Trophoblast cell (in vitro differentiated cells and primary cell): Measurements from ENCODE around the gene DROSHA.

ENCODE experiments used
- DNase-seq, 2 donors: peaks; one replicate each; pipeline ENCODE4 v3.0.0-alpha.2; 2016
- H2AFZ ChIP-seq: 2 replicates; pipeline ENCODE4 v1.6.1; 2013; ENCODE audit warnings: low read length, moderate library complexity, mild to moderate bottlenecking; ENCODE audit not compliant: insufficient read depth, poor library complexity
- H2AK5ac ChIP-seq: 2 replicates; pipeline ENCODE4 v1.6.1; 2013; ENCODE audit warnings: mild to moderate bottlenecking, low read length
- H2BK120ac ChIP-seq: 2 replicates; pipeline ENCODE4 v1.6.1; 2013; ENCODE audit warnings: low read length, mild to moderate bottlenecking, moderate library complexity; ENCODE audit not compliant: insufficient read depth, poor library complexity
- H2BK12ac ChIP-seq: 2 replicates; pipeline ENCODE4 v1.6.1; 2013; ENCODE audit warnings: mild to moderate bottlenecking, low read length, moderate library complexity
- H2BK5ac ChIP-seq: 2 replicates; pipeline ENCODE4 v1.6.1; 2013; ENCODE audit warnings: low read length, low read depth, moderate library complexity, mild to moderate bottlenecking; ENCODE audit not compliant: poor library complexity
- H3K14ac ChIP-seq: 2 replicates; pipeline ENCODE4 v1.6.1; 2013; ENCODE audit warnings: mild to moderate bottlenecking, low read length
- H3K18ac ChIP-seq: 2 replicates; pipeline ENCODE4 v1.6.1; 2013; ENCODE audit warnings: mild to moderate bottlenecking, low read length
- H3K23ac ChIP-seq: 2 replicates; pipeline ENCODE4 v1.6.1; 2013; ENCODE audit warnings: low read length
- H3K27ac ChIP-seq: 2 replicates; pipeline ENCODE4 v1.5.1; 2013; ENCODE audit warnings: low read depth, mild to moderate bottlenecking, inconsistent platforms, low read length, moderate library complexity
- H3K27me3 ChIP-seq: 2 replicates; pipeline ENCODE4 v1.6.1; 2013; ENCODE audit warnings: inconsistent platforms, mild to moderate bottlenecking, low read length, moderate library complexity; ENCODE audit not compliant: insufficient read depth
- H3K36me3 ChIP-seq, 2 experiments: 1 replicate in 1 of 2; 2 replicates in 1 of 2; pipeline ENCODE4 v1.6.1; 2013; ENCODE audit warnings: low read length in 2 of 2, mild to moderate bottlenecking in 2 of 2, moderate library complexity in 1 of 2; ENCODE audit not compliant: insufficient read depth in 2 of 2, control insufficient read depth in 1 of 2
- H3K4ac ChIP-seq: 2 replicates; pipeline ENCODE4 v1.6.1; 2013; ENCODE audit warnings: low read depth, mild to moderate bottlenecking, low read length, moderate library complexity
- H3K4me1 ChIP-seq, 2 experiments: 1 replicate in 1 of 2; 2 replicates in 1 of 2; pipeline ENCODE4 v1.6.1; 2013; ENCODE audit warnings: low read length in 2 of 2, mild to moderate bottlenecking in 2 of 2, moderate library complexity in 1 of 2; ENCODE audit not compliant: insufficient read depth in 2 of 2, control insufficient read depth in 1 of 2
- H3K4me2 ChIP-seq: 2 replicates; pipeline ENCODE4 v1.6.1; 2013; ENCODE audit warnings: inconsistent platforms, mild to moderate bottlenecking, low read length, moderate library complexity
- H3K4me3 ChIP-seq: 2 replicates; pipeline ENCODE4 v1.5.1; 2013; ENCODE audit warnings: mild to moderate bottlenecking, low read depth, low read length, inconsistent platforms
- H3K79me1 ChIP-seq: one replicate; pipeline ENCODE4 v1.6.1; 2013; ENCODE audit warnings: low read length
- H3K79me2 ChIP-seq: 2 replicates; pipeline ENCODE4 v1.6.1; 2013; ENCODE audit warnings: low read length, mild to moderate bottlenecking; ENCODE audit not compliant: control insufficient read depth, insufficient read depth, poor library complexity
- H3K9ac ChIP-seq: 2 replicates; pipeline ENCODE4 v1.6.1; 2013; ENCODE audit warnings: mild to moderate bottlenecking, low read length
- H3K9me3 ChIP-seq: 2 replicates; pipeline ENCODE4 v1.6.1; 2013; ENCODE audit warnings: low read depth, mild to moderate bottlenecking, control low read depth, inconsistent platforms, low read length; ENCODE audit not compliant: insufficient read depth
- H4K12ac ChIP-seq: 2 replicates; pipeline ENCODE4 v1.6.1; 2013; ENCODE audit warnings: low read depth, mild to moderate bottlenecking, low read length, moderate library complexity
- H4K8ac ChIP-seq: 2 replicates; pipeline ENCODE4 v1.6.1; 2013; ENCODE audit warnings: low read depth, mild to moderate bottlenecking, low read length, moderate library complexity
- H4K91ac ChIP-seq: one replicate; pipeline ENCODE4 v1.6.1; 2013; ENCODE audit warnings: low read depth, mild to moderate bottlenecking, low read length, moderate library complexity
- WGBS: extraction: QIAGEN DNeasy Blood & Tissue Kit; methylation state at CpG from one replicate; pipeline ENCODE4 v1.1.7; 2013; ENCODE audit warnings: missing lambda C conversion rate; ENCODE audit not compliant: insufficient read length, insufficient coverage; ENCODE audit errors: extremely low coverage; 5-methylcytosine and 5-hydroxymethylcytosine counted together

DROSHA gene

DNA sequence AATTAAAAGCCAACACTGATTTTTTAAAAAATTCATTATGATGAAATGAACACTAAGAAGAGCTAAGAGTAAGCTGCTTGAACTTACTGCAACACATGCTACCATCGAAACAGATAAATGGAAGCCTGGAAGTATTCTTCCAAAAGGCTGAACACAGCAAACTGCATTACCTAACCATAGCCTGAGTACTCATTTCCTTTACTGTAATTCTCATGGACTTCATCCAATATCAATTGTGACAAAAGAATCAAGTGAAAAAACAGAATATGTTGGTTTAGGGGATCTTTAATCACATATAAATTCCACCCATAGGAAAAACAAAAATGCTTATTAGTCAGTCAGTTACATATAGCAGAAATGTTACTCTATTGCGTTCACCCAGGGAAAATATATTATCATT is 68.5 kb downstream of the DROSHA start:
- H4K91ac ChIP-seq = no peak overlapping the region
- H3K4me3 ChIP-seq = no peak overlapping the region
- H3K9me3 ChIP-seq = no peaks in the 10 kb centered on the region
- no peak overlapping the region for H2BK120ac ChIP-seq
- H2BK12ac ChIP-seq = no peak overlapping the region
- H3K4ac ChIP-seq = no peak overlapping the region
- no peak overlapping the region for H3K18ac ChIP-seq
- no peak for DNase-seq
- H3K14ac ChIP-seq = no peak overlapping the region
- H3K23ac ChIP-seq = no peak overlapping the region
- H3K4me2 ChIP-seq = no peak overlapping the region
- no peaks in the 10 kb centered on the region for H3K4me1 ChIP-seq
- H2AK5ac ChIP-seq = no peak overlapping the region
- H3K9ac ChIP-seq = no peak overlapping the region
- H3K27ac ChIP-seq = no peak overlapping the region
- no peaks in the 10 kb centered on the region for H3K27me3 ChIP-seq
- H3K79me1 ChIP-seq = no peaks in the 10 kb centered on the region
- no peak overlapping the region for H4K12ac ChIP-seq
- no CpG with 5 or more reads among the region's 2 CpGs for whole genome bisulfite sequencing
- no peak overlapping the region for H2BK5ac ChIP-seq
- peaks cover 3 to 17% of the 10 kb centered on the region in 2 experiments for H3K36me3 ChIP-seq
- H3K79me2 ChIP-seq = no peaks in the 10 kb centered on the region
- no peak overlapping the region for H4K8ac ChIP-seq
- no peak overlapping the region for H2AFZ ChIP-seq

GRCh38 chr5:31459594-31459993 is 72.3 kb downstream of the DROSHA start:
- Histone ChIP-seq H3K27ac (no peak overlapping the region), H3K4ac (no peak overlapping the region), H3K79me1 (no peaks in the 10 kb centered on the region), H2BK12ac (no peak overlapping the region), H3K4me3 (no peak overlapping the region), H4K12ac (no peak overlapping the region), H3K79me2 (no peaks in the 10 kb centered on the region), H3K9ac (no peak overlapping the region), H3K18ac (no peak overlapping the region), H2BK5ac (no peak overlapping the region), H4K91ac (no peak overlapping the region), H3K9me3 (no peaks in the 10 kb centered on the region), H3K4me2 (no peak overlapping the region), H2AK5ac (no peak overlapping the region), H3K27me3 (no peaks in the 10 kb centered on the region), H2AFZ (no peak overlapping the region), H3K14ac (no peak overlapping the region), H2BK120ac (no peak overlapping the region), H3K4me1 (no peaks in the 10 kb centered on the region), H3K23ac (no peak overlapping the region), H3K36me3 (peaks cover 6 to 17% of the 10 kb centered on the region in 2 experiments), H4K8ac (no peak overlapping the region)
- WGBS = no CpG with 5 or more reads among the region's 3 CpGs
- no peak for DNase-seq

- WGBS = no CpG with 5 or more reads among the region's 2 CpGs
- no peak overlapping the region for H2BK12ac ChIP-seq
- no peak overlapping the region for H3K9ac ChIP-seq
- H3K4ac ChIP-seq = no peak overlapping the region
- no peak overlapping the region for H4K12ac ChIP-seq
- no peak overlapping the region for H3K14ac ChIP-seq
- no peak overlapping the region for H3K18ac ChIP-seq
- H2AK5ac ChIP-seq = no peak overlapping the region
- no peaks in the 10 kb centered on the region for H3K79me1 ChIP-seq
- H3K36me3 ChIP-seq = peaks cover 8 to 15% of the 10 kb centered on the region in 2 experiments
- H4K8ac ChIP-seq = no peak overlapping the region
- H2AFZ ChIP-seq = no peak overlapping the region
- H4K91ac ChIP-seq = no peak overlapping the region
- no peak overlapping the region for H2BK5ac ChIP-seq
- no peak overlapping the region for H3K4me3 ChIP-seq
- DNase-seq = no peak
- H3K4me1 ChIP-seq = no peaks in the 10 kb centered on the region
- H3K4me2 ChIP-seq = no peak overlapping the region
- no peaks in the 10 kb centered on the region for H3K27me3 ChIP-seq
- H3K27ac ChIP-seq = no peak overlapping the region
- H2BK120ac ChIP-seq = no peak overlapping the region
- no peak overlapping the region for H3K23ac ChIP-seq
- no peaks in the 10 kb centered on the region for H3K79me2 ChIP-seq
- no peaks in the 10 kb centered on the region for H3K9me3 ChIP-seq
Observed at GRCh38 chr5:31455172-31455571, 76.7 kb downstream of the DROSHA start.

DNA sequence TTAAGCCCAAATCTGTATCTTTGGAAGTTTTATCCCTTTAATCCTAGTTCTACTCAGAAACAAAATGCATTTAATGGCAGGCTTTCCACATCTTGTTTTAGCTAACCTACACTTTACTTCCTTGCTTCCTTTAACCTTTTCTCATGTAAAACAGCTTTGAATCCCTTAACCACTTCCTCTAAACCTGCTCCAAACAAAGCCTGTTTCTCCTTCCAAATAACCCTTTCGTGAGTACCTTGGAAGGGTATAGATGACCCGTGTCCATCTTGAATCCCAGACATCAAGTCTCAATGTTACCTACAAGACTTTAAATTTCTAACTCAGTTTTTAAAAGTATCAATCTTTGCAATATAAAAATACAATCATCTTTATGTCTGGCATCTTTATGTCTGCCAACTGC is 78.4 kb downstream of the DROSHA start:
- no CpG with 5 or more reads among the region's 2 CpGs for WGBS
- Histone ChIP-seq H3K36me3 (peaks cover 11 to 13% of the 10 kb centered on the region in 2 experiments), H3K27ac (no peak overlapping the region)

More for the DNA sequence above, 78.4 kb downstream of the DROSHA start:
- Histone ChIP-seq H2BK120ac (no peak overlapping the region), H3K9me3 (no peaks in the 10 kb centered on the region), H2BK12ac (no peak overlapping the region), H3K4ac (no peak overlapping the region), H3K9ac (no peak overlapping the region), H3K23ac (no peak overlapping the region), H3K4me1 (no peaks in the 10 kb centered on the region), H3K4me3 (no peak overlapping the region), H4K12ac (no peak overlapping the region), H2AFZ (no peak overlapping the region), H3K18ac (no peak overlapping the region), H4K91ac (no peak overlapping the region), H2AK5ac (no peak overlapping the region), H2BK5ac (no peak overlapping the region), H3K14ac (no peak overlapping the region), H3K79me1 (no peaks in the 10 kb centered on the region), H3K27me3 (no peaks in the 10 kb centered on the region), H3K79me2 (no peaks in the 10 kb centered on the region), H4K8ac (no peak overlapping the region), H3K4me2 (no peak overlapping the region)
- DNase-seq = no peak
